ENCODE results near the gene PAPOLA. TPM values are rescaled to one million over a fixed set of nuclear protein-coding genes. Genes with fewer than 3 reads are reported as not detected.

PAPOLA gene
- 10 to 100 TPM; 66.1 to 91.4 (median 76.0) TPM for total RNA-seq

DNA sequence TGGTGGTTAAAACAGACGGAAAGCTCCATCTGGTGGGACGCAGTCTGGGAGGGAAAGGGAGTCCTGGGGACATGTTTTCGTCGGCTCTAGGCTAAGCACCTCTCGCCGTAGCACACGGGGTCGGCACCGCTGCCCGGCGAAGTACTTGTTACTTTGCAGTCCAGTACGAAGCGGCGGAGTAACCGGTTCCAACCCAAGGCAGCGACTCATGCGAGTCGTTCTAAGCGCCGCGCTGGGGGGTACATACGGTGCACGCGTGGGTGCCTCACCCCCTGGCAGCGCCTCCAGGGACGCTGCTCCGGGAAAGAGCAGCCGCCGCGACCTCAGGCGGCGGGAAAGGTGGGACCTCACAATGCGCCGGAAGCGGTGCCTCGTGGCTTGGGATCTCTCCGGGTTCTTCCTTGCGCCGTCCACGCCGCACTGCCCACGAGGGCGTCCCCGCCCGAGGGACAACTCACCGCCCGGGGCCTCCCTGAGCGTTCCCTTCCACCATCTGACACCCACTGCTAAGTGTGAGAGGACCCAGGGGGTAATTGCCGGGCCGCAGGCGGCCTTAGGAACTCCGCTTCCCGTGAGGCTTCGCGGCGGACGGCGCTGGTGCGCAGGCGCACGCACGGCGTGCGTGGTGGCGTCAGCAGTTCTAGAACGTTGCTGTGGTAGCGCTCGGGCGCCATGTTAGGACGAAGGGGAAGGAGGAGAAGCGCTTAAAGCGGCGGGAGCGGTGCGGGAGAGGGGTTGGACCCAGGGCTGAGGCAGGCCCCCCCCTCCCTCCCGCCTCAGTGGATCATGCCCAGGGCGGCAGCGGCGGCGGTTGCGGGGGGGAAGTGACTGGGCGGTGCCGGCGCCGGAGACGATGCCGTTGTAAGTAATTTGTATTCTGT is at the start of gene PAPOLA:
TSS of gene PAPOLA (plus strand) at position 643 of the 881 bp plus-strand sequence. CDS start at position 854, 211 bp downstream.
- H3K4me3 ChIP-seq (ENCODE audit: low read depth, poor library complexity, severe bottlenecking), result peak within 1 kb of the TSS; percentile 79
- peak; percentile 93 to 98 for DNase-seq (ENCODE audit: low spot score in 2 of 2)
- intact Hi-C loops (cut with DNase I; ENCODE audit: low total_unique reads), result no loop called here
- TF ChIP-seq, protein P1, sequence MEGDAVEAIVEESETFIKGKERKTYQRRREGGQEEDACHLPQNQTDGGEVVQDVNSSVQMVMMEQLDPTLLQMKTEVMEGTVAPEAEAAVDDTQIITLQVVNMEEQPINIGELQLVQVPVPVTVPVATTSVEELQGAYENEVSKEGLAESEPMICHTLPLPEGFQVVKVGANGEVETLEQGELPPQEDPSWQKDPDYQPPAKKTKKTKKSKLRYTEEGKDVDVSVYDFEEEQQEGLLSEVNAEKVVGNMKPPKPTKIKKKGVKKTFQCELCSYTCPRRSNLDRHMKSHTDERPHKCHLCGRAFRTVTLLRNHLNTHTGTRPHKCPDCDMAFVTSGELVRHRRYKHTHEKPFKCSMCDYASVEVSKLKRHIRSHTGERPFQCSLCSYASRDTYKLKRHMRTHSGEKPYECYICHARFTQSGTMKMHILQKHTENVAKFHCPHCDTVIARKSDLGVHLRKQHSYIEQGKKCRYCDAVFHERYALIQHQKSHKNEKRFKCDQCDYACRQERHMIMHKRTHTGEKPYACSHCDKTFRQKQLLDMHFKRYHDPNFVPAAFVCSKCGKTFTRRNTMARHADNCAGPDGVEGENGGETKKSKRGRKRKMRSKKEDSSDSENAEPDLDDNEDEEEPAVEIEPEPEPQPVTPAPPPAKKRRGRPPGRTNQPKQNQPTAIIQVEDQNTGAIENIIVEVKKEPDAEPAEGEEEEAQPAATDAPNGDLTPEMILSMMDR (IDR thresholded peaks at IDR 0.05), result no peak
- TF ChIP-seq POLR2A (IDR thresholded peaks at IDR 0.05), result peak in 1 of 2 donors; percentile 77
- WGBS, 2 donors, result 1% methylated on average over 39 to 73 of the region's 87 CpGs

DNA sequence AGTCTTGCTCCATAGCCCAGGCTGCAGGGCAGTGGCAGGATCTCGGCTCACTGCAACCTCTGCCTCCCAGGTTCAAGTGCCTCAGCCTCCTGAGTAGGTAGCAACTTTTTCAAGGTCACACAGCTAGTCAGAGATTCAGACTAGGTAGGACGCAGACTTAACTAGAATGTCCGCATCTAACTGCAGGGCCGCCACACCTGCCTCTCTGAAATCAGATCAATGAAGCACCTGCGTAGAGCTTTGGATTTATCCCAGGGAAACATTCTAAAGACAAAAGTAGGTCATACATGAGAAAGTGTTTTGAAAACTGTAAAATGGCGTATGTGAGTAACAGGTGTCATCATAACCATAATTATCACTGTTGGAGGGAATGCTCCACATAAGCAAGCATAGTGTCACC is 49.5 kb upstream of the PAPOLA start:
- WGBS, 2 donors, result 92 to 95% methylated on average over 6 of the region's 6 CpGs
- H3K4me3 ChIP-seq (ENCODE audit: low read depth, poor library complexity, severe bottlenecking), result no peak overlapping the region
- TF ChIP-seq POLR2A (IDR thresholded peaks at IDR 0.05), result no peak
- TF ChIP-seq, protein P1 (IDR thresholded peaks at IDR 0.05), result no peak
- DNase-seq (ENCODE audit: low spot score in 2 of 2), result no peak
- intact Hi-C loops (cut with DNase I; ENCODE audit: low total_unique reads), result no loop called here

DNA sequence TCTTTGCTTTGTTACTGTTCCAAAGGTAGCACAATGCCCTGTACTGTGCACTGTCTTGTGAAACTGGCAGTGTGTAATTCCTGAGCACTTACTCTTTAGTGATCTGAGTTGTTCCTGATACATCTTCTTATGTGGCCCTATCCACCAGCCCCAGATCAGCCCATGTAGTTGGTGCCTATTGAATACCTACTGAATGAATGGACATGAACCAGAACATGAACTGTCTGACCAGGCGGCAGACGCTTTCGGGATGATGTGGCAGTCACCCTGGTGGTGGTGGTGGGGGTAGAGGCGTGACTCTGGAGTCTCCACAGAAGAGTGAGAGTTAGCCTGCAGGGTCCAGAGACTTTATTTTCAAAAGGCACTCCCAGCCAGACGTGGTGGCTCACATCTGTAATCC is 46.6 kb upstream of the PAPOLA start:
- TF ChIP-seq, protein P1 (IDR thresholded peaks at IDR 0.05), result no peak
- no peak for TF ChIP-seq POLR2A (IDR thresholded peaks at IDR 0.05)
- intact Hi-C loops (cut with DNase I; ENCODE audit: low total_unique reads), result no loop called here
- no peak for DNase-seq (ENCODE audit: low spot score in 2 of 2)
- no peak overlapping the region for H3K4me3 ChIP-seq (ENCODE audit: low read depth, poor library complexity, severe bottlenecking)
- 82 to 88% methylated on average over 5 of the region's 5 CpGs for WGBS, 2 donors

GRCh38 chr14:96459851-96460250 is 42.3 kb upstream of the PAPOLA start:
- H3K4me3 ChIP-seq (ENCODE audit: low read depth, poor library complexity, severe bottlenecking), result no peak overlapping the region
- intact Hi-C loops (cut with DNase I; ENCODE audit: low total_unique reads), result no loop called here
- TF ChIP-seq, protein P1 (IDR thresholded peaks at IDR 0.05), result no peak
- TF ChIP-seq POLR2A (IDR thresholded peaks at IDR 0.05), result no peak
- 89 to 95% methylated on average over 3 of the region's 3 CpGs for WGBS, 2 donors
- DNase-seq (ENCODE audit: low spot score in 2 of 2), result no peak

DNA sequence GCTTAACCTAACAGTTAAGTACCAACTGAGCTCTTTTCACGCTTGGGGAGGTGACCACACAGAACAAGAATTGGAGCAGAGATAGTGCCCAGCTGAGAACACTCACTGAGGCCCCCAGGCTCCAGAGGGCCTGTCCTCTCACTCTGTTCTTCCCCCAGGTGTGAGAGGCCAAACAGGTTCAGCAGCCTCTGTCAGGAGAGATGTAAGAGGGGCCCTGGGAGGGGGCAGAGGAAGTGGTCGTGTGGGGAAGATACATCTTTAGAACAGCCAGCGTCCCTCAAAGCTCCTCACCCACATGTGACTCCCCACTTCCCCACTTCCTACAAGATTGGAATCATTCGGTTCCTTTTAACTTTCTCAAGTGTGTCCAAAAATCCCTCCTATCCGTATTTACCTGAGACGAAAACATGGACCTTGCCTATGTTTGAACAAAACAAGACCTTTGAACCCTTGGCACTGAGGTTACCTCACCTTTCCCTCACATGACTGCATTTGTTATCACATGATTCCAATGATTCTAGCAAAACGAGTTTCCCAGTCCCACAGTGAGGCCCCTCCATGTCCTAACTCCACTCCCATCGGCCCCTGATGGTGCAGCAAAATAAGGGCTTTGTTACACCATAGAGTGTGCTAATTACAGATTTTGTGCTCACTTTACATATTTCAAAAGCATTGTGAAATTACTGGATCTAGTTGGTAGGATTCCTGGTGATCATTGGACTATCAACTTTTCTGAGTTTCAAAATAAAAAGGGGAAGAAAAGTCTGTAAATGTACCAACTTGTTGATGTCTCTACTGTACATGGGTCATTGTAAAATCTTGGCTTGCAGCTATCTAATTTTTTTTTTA is 40.0 kb upstream of the PAPOLA start:
- DNase-seq (ENCODE audit: low spot score in 2 of 2), result no peak
- intact Hi-C loops (cut with DNase I; ENCODE audit: low total_unique reads), result no loop called here
- H3K4me3 ChIP-seq (ENCODE audit: low read depth, poor library complexity, severe bottlenecking), result no peak overlapping the region
- no peak for TF ChIP-seq POLR2A (IDR thresholded peaks at IDR 0.05)
- TF ChIP-seq, protein P1 (IDR thresholded peaks at IDR 0.05), result no peak
- WGBS, 2 donors, result 70 to 77% methylated on average over 8 of the region's 8 CpGs
